Mucosa of descending colon (tissue), 3 donors: ENCODE results near the gene UNC5B. TPM values are rescaled to one million over a fixed set of nuclear protein-coding genes. Genes with fewer than 3 reads are reported as not detected.
A peak's percentile ranks its signal among the peaks of the same experiment; 100 is the strongest.

Experiments
- ATAC-seq: fragments of 200-7000 bp; cut with Tn5 transposase; one replicate; pipeline ENCODE4 v1.9.1; 2020; ENCODE audit warnings: mild to moderate bottlenecking, moderate library complexity
- DNase-seq, 3 donors: peaks; one replicate each; pipeline ENCODE4 v3.0.0-alpha.2; 2020
- H3K36me3 ChIP-seq: fragments of 200-600 bp; one replicate; pipeline ENCODE4 v1.8.0; 2021; ENCODE audit warnings: low read depth, mild to moderate bottlenecking
- H3K4me1 ChIP-seq: fragments of 200-600 bp; one replicate; pipeline ENCODE4 v1.8.0; 2021; ENCODE audit warnings: low read depth, mild to moderate bottlenecking
- H3K4me3 ChIP-seq: fragments of 200-600 bp; one replicate; pipeline ENCODE4 v1.8.0; 2021; ENCODE audit warnings: mild to moderate bottlenecking
- H3K9me3 ChIP-seq: fragments of 200-600 bp; one replicate; pipeline ENCODE4 v1.8.0; 2021; ENCODE audit warnings: mild to moderate bottlenecking
- CTCF ChIP-seq: fragments of 200-600 bp; IDR thresholded peaks from one replicate; pipeline ENCODE4 v1.8.0; 2022; ENCODE audit warnings: antibody characterized with exemption, mild to moderate bottlenecking
- intact Hi-C, 2 donors: fragments of 100-400 bp; cut with DNase I in 1 of 2; cut with micrococcal nuclease in 1 of 2; formaldehyde crosslinking; loops; one replicate each; pipeline versions ENCODE4 v1.11.0 to v1.11.1; 2022; cut with DNase I, micrococcal nuclease
- total RNA-seq, 3 donors: library from RNA; stranded (reverse); fragmentation: NEBNext Ultra II Directional in 2 of 3; extraction: Animal tissue kit (Norgen Biotek cat#: 25700) in 2 of 3; gene quantifications; one replicate each; pipeline versions ENCODE4 v1.2.1 to v1.2.4, GENCODE V29; 2021 to 2023
- donor health status: DM: no; HTN: no; CAD: no; lungs with moderate emphysema.
- donor health status: DM: no; HTN: no; CAD: no.
- donor health status: DM: no; HTN: yes; CAD: no.

The UNC5B gene
- total RNA-seq, 3 donors from 2014 or later, result 11.0 to 17.4 (median 11.4) TPM

GRCh38 chr10:71266918-71267442 lies 54.6 kb downstream of the UNC5B start:
- no peak for ATAC-seq
- TF ChIP-seq CTCF, result no peak
- H3K4me3 ChIP-seq, result no peak overlapping the region
- no peaks in the 10 kb centered on the region for H3K9me3 ChIP-seq
- H3K36me3 ChIP-seq, result no peaks in the 10 kb centered on the region
- H3K4me1 ChIP-seq, result peaks cover 15% of the 10 kb centered on the region
- DNase-seq, result no peak
- intact Hi-C loops, result no loop called here

GRCh38 chr10:71267508-71268240 lies 55.3 kb downstream of the UNC5B start:
- peaks cover 9% of the 10 kb centered on the region for H3K4me1 ChIP-seq
- intact Hi-C loops, result no loop called here
- no peaks in the 10 kb centered on the region for H3K36me3 ChIP-seq
- no peak for ATAC-seq
- DNase-seq, result no peak
- no peak overlapping the region for H3K4me3 ChIP-seq
- H3K9me3 ChIP-seq, result no peaks in the 10 kb centered on the region
- no peak for TF ChIP-seq CTCF

- no peak for ATAC-seq
- TF ChIP-seq CTCF, result no peak
- H3K4me1 ChIP-seq, result peaks cover 3% of the 10 kb centered on the region
- peak in 1 of 3 donors; percentile 35 for DNase-seq
- intact Hi-C loops, result no loop called here
- no peak overlapping the region for H3K4me3 ChIP-seq
- no peaks in the 10 kb centered on the region for H3K36me3 ChIP-seq
- H3K9me3 ChIP-seq, result no peaks in the 10 kb centered on the region
Observed at GRCh38 chr10:71268247-71268691, 55.9 kb downstream of the UNC5B start.

GRCh38 chr10:71268758-71269157 lies 56.4 kb downstream of the UNC5B start:
- Histone ChIP-seq H3K4me3 (no peak overlapping the region), H3K36me3 (no peaks in the 10 kb centered on the region), H3K9me3 (no peaks in the 10 kb centered on the region), H3K4me1 (peaks cover 2% of the 10 kb centered on the region)
- no peak for ATAC-seq
- TF ChIP-seq CTCF, result no peak
- no peak for DNase-seq
- intact Hi-C loops, result no loop called here

- DNase-seq (no peak), ATAC-seq (no peak)
- no peak for TF ChIP-seq CTCF
- Histone ChIP-seq H3K36me3 (no peaks in the 10 kb centered on the region), H3K4me1 (peaks cover 2% of the 10 kb centered on the region), H3K9me3 (no peaks in the 10 kb centered on the region), H3K4me3 (no peak overlapping the region)
- intact Hi-C loops, result loop anchor here in 1 of 2 donors (10.0 kb wide), 1 partner anchor 55 kb away; the partner anchor contains the start of gene UNC5B
Observed at GRCh38 chr10:71269301-71270288, 57.2 kb downstream of the UNC5B start.
